Lower leg skin (tissue), 3 donors: Measurements from ENCODE around the gene CDK8.

Experiments
- CTCF ChIP-seq, 3 donors: fragments of 450-650 bp; IDR thresholded peaks; one replicate each; pipeline ENCODE4 v1.5.1; 2016; ENCODE audit warnings: antibody characterized with exemption in 3 of 3, mild to moderate bottlenecking in 3 of 3, moderate library complexity in 2 of 3
- POLR2A ChIP-seq, 2 donors: fragments of 450-650 bp; IDR thresholded peaks; one replicate each; pipeline ENCODE4 v1.6.1; 2016 to 2017; ENCODE audit warnings: antibody characterized with exemption in 2 of 2, mild to moderate bottlenecking in 1 of 2, moderate library complexity in 1 of 2

GRCh38 chr13:26266311-26266710, 12.4 kb downstream of the CDK8 start:
- TF ChIP-seq CTCF (IDR thresholded peaks at IDR 0.05) (no peak), POLR2A (IDR thresholded peaks at IDR 0.05) (no peak)
